EL (cell line): ENCODE results near the gene TFCP2L1.

Experiments used
- DNase-seq: peaks from one replicate; pipeline ENCODE4 v3.0.0-alpha.2; 2016

Gene TFCP2L1

DNA sequence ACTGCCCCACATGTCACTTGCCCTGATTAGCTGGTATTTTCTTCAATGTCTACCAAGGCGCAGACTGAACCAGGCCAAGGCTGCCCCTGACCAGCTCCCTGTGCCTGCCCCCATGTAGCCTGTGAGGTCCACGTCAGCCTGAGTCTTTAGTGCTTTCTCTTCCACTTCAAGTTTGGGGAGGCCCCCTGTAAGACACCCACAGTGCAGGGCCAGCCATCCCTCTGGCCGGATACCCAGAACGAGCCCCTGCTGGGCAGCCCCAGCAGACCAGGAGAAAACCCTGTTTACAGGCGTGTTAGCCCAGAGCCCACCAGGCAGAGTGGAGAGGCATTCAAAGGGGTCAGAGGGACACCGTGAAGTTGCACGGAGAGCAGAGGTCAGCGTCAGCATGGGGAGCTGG, 92.4 kb downstream of the TFCP2L1 start:
- no peak for DNase-seq

DNA sequence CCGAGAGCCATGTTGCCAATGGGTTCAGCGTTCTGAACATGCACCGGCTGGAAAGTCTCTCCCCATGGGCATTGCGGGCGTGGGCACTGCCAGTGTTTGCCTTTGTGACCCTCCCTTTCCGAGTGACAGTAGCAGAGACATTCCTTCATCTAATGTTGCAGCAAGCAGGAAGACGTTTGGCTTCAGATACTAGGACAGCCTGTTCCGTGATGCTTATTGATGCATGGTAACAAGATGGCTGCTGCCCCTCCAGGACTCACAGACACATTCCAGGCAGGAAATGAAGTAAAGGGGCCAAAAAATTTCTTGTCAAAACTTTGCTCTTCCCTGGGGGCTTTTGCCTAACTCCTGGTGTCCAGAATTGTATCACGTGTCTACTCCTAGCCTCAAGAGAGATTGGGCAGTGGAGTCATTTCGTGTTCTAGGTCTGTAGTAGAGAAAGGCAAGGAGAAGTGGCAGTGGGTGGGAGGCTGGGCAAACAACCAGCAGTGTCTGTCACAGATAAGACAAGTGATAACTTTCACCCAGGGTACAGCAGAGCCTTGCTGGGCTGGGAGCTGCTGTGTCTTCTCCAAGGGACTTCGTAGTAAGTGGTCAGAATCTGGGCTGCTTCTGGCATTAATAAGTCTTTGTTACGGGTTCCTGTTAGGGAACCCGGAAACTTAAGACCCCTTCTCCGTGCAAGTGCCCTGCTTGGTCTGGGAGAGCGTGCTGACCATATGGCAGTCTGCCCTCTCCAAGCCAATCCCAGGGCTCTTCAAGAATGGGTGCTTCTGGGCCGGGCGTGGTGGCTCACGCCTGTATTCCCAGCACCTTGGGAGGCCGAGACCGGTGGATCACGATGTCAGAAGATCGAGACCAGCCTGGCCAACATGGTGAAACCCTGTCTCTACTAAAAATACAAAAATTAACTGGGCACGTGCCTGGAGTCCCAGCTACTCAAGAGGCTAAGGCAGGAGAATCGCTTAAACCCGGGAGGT, 93.5 kb downstream of the TFCP2L1 start:
- DNase-seq, result no peak

DNA sequence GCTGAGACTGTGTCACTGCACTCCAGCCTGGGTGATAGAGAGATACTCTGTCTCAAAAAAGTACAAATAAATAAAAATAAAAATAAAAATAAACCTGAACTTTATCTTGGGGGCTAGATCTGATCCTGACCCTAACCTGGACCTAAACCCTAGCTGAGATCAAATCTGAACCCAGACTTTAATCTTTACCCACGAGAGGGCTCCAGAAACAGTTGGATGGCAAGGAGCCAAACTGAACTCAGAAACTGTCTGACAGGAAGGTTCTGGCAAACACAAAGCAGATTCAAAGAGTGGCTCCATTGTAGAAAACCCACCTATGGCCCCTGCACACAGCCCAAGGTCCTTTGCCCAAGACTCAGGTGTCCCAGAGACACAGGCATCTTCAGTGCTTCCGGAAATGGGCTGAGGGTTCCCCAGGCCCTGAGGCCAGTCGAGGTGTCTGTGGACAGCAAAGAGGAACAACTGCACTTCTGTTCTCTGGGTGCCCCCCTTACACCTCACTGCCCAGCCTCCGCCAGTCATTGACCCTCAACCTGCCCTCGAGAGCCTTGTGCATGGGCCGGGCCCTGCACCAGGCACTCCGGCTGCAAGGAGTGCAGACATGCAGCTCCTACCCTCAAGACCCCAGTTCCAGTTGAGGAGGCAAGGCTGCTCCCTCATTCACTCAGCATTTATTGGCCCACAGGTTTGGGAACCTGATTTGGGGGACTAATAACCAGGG, 95.2 kb downstream of the TFCP2L1 start:
- no peak for DNase-seq

DNA sequence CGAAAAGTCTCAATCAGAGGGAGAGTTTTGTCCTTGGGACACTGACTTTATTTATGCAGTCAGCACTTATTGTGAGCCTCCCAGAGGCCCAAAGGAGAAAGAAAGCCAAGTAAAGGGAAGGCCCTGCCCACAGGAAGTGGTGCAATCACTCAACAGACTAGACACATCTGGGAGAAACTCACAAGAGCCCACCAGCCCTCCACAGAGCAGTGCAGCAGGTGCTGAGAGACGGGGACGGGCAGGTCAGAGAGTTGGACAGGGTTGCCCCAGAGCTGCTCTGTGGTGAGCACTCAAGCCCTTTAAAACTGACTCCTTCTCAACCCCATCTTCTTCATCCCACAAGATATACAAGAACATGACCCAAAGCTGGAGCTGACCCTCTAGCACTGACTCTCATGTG, 96.0 kb downstream of the TFCP2L1 start:
- DNase-seq, result no peak

DNA sequence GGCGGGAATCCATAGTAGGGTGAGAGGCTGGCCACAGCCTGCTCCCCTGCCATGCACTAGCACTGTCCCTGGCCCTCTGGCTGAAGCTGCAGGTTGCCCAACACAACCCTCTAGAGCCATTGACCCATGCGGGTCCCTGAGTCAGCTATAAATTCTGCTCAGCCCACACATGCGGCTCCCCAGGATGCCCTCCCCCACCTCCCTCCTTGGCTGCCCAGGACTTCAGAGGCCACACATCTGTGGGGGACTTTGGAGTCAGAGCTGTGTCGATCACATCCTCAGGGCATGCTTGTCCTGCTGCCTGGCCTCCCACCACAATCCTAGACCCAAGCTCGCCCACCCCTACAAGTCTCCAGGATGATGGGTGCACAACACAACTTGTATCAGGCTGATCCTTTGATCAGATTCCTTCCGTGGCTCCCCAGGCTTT, 97.0 kb downstream of the TFCP2L1 start:
- no peak for DNase-seq

DNA sequence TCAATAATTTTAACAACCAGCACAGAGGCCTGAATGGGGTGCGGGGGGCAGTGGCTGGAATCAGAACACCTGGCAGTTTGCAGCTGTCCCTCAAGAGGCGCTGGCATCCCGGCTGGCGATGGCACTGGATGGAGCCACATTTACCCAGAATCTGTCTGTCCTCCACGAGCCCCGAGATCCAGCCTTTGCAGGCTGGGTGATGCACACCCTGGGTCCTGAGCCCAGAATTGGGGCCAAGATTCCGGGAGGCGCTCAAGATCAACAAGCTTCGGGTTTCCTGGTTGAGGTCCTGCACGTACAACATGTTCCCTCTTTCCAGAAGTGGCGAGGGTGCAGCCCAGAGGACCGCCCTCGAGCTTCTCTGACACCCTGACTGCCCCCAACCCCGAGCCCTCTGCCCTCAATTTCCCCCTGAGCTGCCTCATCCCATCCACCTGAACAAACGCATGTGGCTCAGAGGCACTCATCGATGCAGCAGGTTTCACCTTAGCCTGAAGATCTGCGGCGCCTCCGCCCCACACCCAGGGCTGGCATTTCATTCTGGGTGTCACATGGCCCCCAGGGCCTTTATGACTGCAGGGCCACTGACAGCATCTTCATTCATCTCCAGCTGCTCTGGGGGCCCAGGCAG, 97.5 kb downstream of the TFCP2L1 start:
- no peak for DNase-seq

DNA sequence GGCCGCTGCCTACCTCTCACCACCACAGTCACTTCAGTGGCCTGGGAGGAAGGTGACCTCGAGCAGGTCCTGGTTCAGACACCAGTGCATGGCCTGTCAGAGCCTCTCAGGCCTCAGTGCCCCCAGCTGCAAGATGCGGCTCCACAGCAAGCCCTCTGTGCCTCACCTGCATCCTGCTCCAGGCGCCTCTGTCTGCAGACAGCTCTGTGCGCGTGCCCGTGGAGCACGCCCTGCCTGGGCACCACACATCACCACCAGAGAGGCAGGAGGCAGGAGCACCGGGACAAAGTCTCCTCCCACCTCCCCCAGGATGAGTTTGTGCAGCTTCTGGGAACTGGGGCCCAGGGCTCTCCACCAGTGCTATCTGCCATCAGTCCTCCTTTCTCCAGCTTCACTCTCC, 98.7 kb downstream of the TFCP2L1 start:
- DNase-seq, result no peak

DNA sequence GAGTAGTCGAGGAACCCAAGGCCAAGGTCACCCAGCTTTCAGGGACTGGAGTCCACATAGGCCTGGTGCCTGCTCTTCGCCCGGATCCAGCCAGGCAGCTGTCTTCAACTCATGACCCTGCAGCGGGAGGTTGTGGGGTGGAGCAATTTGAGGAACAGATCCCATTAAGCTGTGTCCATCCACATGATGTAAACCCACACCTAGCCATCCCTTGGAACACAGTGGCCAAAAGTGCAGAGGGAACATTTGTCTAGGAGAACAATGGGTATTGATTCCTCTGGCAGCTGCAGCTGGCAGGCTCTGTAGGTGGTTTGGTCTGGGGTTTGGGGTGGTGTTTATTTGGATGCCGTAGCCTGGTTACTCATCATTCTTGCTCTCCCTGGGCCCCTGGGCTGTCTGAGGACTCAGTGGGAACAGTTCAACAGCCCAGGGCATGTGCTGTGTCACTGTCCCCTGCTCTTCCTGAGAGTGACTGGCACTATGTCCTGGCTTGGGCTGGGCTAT, 99.4 kb downstream of the TFCP2L1 start:
- no peak for DNase-seq

DNA sequence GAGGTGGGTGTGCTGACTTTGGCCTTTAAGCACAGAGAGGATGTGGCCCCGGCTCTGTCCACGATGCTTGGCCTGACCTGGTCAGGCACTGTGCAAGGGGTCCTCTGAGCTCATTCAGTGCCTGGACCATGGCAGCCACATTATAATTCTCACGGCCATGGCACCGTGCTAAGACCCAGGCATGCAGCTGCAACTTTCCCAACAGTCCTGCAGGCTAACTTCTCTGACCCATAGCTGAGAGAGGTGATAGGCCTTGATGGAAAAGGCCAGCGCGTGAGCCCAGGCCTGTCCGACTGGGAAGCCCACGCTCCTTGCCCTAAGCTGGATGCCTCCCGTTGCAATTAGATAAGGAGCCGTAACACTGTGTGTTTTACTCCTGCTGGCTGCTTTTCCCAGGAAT, 99.9 kb downstream of the TFCP2L1 start:
- DNase-seq, result no peak

DNA sequence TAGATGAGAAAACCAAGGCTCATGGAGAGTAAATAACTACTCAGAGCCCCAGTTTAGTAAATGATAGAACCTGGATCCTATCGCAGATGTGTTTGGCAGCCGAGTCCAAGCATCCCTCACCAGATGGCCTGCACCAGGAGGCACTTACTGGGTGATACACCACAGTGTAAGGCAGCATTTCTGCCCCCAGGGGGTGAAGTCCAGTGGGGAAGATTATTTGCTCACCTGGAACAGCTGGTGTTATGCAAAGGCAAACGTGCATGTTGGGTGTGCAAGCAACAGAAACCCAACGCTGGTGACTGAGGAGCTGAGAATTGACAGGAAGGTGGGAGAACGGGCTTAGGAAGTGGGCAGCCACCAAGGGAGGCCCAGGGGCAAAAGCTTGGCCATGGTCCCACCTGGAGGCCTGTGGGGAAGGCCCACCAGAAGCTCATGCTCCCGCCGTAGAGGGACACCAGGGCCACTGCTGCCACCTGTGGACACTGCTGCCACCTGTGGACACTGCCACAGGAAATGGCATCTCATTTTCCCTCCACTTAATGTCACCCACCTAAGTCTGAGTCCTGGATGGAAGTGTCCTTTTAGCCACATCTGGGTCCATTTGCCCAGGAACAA, 100.6 kb downstream of the TFCP2L1 start:
- no peak for DNase-seq

DNA sequence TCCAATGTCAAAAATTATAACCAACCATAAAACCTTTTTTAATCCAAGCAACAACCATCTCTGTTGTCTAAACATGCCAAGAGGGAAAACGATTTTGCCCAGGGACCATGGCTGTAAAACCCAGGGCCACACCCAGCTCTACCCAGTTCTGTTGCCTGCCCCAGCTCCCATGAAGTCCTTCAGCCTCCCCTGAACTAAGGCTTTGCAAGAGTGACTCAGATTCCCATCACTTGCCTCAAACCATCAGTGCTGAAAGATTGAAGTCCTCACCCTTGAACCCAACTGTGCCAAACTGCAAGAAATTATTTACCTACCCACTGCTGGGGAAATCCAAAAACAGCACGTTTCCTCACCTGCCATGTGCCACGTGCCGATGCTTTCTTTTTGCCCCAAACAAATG, 102.5 kb downstream of the TFCP2L1 start:
- no peak for DNase-seq

DNA sequence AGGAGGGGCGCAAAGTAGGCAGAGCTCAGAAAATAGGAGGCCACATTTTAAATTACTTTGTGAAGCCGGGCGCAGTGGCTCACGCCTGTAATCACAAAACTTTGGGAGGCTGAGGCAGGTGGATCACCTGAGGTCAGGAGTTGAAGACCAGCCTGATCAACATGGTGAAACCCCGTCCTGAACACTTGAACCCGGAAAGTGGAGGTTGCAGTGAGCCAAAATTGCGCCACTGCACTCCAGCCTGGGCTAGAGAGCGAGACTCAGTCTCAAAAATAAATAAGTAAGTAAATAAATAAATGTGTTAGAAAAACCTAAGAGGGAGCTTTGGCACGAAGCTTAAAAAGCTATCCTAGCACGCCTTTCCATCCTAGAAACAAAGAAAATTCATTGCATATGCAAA, 105.5 kb downstream of the TFCP2L1 start:
- DNase-seq, result no peak

DNA sequence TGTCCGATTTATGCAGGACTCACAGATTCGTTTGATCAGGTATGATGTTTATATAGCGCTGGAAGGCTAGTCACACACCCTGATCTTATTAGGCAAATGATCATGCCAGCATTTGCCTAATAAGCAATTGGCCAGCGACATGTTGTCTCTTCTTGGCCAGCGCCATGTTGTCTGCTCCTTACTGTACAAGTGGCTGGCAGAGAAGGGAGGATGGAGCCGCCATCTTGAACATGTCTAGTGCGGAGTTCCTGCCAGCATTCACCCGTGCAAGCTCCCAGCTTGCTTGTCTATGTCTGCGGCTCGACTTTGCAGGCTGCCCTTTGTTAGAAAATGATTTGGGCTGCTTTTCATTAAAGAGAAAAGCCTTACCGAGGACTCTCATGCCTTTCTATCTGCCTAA, 106.3 kb downstream of the TFCP2L1 start:
- DNase-seq, result no peak

DNA sequence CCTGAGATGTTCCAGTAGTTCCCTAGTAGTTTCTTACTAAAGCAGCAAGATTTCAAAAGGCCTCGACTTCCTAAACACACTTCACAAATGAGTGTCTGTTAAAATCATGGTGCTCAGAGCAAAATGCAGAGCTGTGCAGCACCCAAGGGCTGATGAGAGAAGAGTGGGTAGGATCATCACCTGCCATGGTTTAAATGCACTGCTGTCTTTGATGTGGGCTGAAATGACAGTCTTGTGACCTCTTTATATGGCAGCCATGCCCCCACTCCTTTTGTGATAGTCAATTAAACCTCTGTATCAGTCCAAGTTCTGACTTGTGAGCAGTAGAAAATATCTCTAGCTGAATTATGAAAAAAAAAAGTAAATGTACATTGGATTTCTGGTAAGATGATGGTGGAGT, 107.1 kb downstream of the TFCP2L1 start:
- DNase-seq, result no peak

DNA sequence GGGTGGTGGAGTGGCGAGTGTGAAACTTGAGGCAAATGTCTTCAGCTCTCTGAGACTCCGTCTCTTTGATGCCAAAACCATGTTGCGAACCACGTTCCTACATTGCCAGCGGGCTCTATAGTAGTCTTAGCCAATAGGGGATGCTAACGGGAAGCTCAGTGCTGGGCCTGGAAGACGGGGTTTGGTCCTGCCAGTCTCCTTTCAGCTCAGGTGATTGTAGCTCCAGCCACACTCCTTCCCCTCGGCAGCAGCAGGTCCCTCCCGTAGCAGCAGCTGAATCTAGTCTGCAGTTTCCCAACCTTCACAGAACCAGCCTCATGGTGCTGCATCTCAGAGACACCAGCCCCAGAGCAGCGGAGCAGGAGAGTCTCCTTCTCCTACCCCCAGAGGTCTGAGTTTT, 109.7 kb downstream of the TFCP2L1 start:
- DNase-seq, result no peak

DNA sequence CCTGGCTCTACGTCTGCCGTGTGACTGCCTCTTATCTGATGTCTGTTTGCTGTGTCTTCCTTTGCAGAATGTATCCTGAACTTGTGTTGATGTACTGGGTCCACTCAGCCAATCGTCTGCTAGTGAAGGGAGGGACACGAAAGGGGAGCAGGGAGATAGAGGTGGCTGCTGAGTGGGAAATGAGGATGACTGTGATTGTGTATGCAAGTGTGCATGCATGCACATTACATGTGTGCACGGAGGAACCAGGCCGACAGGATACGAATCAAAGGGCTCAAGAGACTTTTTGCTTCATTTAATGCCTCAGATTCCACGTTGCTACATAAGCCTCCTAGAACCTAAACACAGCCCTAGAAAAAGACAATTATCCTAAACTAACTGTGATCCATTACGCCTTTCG, 111.2 kb downstream of the TFCP2L1 start:
- DNase-seq, result no peak

DNA sequence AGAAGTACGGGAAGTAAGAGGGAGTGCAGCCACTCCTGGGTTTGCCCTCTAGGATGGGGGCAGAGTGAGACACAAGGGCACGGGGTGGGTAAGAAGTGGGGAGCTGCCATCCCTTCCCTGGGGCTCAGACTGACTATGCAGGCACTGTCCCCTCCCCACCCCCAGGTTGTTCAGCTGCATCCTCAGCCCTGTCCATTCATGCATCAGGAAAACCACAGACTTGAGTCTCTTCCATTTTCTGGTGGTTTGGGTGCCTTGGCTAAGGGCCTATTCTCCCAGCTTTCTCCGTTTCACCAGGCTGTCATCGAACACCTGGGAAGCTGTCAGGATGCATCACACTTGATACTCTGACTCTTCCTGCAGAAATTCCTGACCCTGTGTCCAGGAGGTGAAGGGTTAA, 111.9 kb downstream of the TFCP2L1 start:
- DNase-seq, result no peak

DNA sequence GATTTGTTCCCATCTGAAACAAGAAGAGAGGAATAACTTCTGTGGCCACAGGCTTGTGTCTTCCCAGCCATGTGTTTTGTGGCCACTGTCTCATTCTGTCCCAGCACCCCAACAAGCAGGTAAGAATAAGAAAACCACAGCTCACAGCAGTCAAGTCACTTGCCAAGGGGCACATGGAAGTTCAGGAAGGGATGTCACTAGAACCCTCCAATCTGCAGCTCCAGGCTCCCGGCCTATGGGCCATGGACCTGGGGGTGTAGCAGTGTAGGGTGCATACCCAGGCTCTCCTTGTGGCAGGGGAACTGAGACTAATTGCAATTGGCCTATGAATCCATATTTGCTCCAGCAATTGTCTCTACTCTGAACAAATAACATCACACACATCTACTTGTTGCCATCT, 112.5 kb downstream of the TFCP2L1 start:
- DNase-seq, result no peak

DNA sequence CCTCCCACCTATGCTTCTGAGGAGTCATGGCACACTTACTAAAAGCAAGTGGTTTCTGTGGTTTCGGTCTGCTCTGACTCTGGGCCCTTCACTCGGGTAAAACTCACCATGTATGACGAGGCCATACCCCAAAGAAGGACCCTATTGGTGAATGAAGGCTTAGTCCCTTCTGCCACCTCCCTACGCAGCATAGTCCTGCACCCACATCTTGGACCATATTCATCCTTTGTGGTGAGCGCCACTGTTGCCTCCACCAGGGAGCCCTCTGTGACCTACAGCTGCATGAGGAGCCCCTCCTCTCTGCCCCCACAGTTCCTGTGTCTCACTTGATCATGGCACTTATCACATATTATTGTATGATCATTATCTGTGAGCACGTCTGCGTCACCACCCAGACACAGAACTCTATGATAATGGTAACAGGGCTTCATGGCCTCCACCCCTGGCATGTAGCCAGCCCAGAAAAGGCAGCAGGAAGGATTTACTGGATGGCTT, 113.3 kb downstream of the TFCP2L1 start:
- DNase-seq, result no peak

DNA sequence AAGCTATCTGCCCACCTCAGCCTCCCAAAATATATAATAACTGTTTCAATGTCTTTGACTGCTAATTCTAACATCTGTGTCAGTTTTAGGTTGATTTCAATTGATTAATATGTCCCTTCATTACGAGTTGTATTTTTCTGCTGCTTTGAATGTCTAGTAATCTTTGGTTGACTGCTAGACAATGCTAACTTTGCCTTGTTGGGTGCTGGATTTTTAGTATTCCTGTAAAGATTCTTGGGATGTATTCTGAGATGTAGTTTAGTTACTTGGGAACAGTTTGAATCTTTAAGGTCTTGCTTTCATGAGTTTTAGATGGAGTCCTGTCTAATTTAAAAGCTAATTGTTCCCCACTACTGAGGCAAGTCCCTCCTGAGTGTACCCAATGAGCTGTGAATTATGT, 114.4 kb downstream of the TFCP2L1 start:
- no peak for DNase-seq

DNA sequence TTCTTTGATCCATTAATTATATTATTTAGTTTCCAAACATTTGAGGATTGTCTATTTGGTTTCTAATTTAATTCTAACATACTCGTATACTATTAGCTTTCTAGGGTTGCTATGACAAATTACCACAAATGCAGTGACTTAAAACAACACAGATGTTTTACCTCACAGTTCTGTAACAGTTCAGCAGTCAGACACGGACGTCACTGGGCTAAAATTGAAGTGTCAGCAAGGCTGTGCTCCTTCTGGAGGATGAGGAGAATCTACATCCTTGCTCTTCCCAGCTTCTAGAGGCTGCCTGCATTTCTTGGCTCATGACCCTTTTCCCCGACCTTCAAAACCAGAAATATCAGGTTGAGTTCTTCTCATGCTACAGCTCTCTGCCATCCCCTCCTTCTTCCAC, 117.6 kb downstream of the TFCP2L1 start:
- DNase-seq, result no peak
